Stimulated activated CD4-positive, alpha-beta T cell treated with anti-CD3 and anti-CD28 coated beads, Interleukin-15, amount 100 ng/mL, for 48 hours (primary cell): ENCODE results near the gene SMTN.
"Not testable (repeated sequence)": the region's sequence is repeated elsewhere in the genome, so short reads cannot be mapped to it uniquely, and the experiment has no call there.

Experiments
- DNase-seq, 2 donors: peaks; one replicate each; pipeline ENCODE4 v3.0.0-alpha.2; 2020; ENCODE audit warnings: low read depth in 2 of 2

Gene SMTN

GRCh38 chr22:31073125-31073524 is 8.0 kb upstream of the SMTN start:
- not testable (repeated sequence) for DNase-seq

DNA sequence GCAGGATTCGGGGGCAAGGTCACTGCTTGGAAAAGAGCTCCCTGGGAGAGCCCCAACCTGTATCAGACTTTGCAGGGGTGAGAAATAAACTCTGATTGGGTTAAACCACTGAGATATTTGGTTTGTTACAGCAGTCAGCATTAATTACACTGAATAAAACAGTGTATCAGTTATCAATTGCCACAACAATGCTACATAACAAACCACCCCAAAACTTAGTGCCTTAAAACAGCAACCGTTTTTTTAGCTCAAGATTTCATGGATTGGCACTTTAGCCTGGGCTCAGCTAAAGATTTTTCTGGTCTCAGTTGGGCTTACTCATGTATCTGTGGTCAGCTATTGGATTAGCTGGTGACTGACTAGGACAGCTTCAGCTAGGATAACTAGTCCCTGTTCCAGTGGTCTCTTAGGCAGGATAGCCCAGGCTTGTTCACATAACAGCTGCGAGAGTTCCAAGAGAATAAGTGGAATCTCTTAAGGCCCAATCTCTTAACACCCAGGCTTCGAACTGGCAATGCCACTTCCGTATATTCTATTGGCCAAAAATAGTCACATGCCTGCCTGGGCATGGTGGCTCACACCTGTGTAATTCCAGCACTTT is 7.5 kb upstream of the SMTN start:
- not testable (repeated sequence) for DNase-seq

GRCh38 chr22:31075961-31076360 is 5.2 kb upstream of the SMTN start:
- no peak for DNase-seq

DNA sequence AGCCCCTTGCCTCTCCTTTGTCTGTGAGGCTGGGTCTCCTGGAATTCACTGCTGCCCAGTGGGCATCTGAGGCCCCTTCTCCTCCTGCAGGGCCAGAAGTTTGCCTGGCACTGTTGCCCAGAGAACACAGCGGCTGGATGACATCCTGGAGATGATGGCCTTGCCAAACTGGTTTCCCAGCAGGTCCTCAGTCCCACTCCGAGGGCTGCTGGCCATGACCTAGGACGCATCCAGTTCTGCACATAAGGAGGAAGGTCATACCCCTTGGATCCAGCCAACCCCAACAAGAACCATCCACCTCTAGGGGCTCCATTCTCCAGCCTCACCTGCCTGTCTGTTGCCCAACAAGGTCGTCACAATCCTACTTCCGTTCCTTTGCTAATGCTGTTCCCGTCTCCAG is 3.4 kb upstream of the SMTN start:
- no peak for DNase-seq

DNA sequence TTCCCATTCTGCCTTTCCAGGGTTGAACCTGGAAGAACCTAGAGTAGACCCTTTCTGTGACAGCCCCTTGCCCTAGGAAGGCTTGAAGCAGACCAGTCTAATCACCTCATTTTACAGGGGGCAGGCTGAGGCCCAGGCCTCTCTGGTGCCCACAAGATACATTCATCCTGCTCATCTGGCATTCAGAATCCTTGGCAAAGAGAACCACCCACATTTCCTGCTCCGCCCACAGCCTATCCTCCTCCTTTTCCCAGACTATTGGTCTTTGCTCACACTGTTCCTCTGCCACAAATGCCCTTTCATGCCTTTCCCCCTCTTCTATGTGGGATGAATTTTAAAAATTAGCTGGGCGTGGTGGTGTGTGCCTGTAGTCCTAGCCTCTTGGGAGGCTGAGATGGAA is 2.7 kb upstream of the SMTN start:
- DNase-seq = not testable (repeated sequence)

DNA sequence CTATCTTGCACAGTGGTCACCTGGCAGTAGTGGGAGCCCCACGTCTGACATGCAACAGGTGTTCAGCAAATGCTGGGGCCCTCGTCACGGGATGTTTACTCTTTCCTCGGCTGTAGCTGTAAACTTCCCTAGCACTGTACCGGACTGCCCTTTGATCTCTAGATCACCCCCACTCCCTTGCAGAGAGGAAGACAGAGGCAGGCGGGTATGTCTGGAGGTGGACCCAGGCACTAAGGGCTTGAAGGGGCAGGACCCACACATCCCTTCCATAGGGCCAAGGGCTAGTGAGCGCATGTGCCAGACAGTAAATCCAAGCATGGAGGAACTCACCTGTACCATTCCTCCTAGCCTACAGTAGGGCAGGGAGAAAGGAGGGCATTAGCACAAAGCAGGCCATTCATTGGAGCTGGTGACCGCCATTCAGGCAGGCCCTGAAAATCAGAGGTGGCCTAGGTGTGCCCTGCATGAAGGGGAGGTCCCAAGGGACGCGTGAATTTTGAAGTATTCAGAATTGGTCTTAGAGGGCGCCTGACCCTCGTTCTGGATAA is 1.9 kb upstream of the SMTN start:
- DNase-seq = no peak

DNA sequence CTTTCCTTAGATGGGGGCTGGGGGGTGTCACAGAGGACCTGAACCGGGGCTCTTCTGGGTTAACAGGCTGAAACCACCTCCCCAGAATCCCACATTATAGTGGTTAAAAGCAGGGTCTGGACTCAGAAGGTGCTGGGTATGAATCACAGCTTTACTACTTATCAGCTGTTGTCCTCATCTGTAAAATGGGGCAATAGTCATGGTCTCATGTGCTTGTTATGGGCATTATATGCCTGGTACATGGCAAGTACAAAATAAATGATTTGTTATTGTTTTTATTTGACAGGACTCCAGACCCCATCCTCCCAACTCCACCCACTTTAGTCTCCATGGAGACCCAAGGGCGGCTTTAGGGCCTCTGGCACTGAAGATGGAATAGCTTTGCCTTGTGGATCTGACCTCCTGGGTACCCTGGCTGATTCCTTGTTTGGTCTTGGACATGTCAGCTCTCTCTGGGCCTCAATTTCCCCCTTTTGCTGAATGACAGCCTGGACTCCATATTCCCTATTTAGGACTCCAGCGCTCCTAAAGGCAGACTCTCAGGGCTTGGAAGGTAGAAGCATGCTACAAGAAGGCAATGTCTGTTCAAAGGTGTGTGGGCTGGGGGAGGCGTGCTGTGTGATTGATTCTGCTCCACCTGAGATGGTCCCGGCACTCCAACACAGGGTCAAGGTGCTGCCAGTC is 812 bp upstream of the SMTN start:
- no peak for DNase-seq

GRCh38 chr22:31081963-31082605 is 966 bp downstream of the SMTN start:
- no peak for DNase-seq

GRCh38 chr22:31082606-31083376 is 1.7 kb downstream of the SMTN start:
- DNase-seq = peak; percentile 66 to 69

GRCh38 chr22:31083377-31083768 is 2.3 kb downstream of the SMTN start:
- no peak for DNase-seq

- no peak for DNase-seq
Observed at GRCh38 chr22:31083923-31084810, 3.0 kb downstream of the SMTN start.

DNA sequence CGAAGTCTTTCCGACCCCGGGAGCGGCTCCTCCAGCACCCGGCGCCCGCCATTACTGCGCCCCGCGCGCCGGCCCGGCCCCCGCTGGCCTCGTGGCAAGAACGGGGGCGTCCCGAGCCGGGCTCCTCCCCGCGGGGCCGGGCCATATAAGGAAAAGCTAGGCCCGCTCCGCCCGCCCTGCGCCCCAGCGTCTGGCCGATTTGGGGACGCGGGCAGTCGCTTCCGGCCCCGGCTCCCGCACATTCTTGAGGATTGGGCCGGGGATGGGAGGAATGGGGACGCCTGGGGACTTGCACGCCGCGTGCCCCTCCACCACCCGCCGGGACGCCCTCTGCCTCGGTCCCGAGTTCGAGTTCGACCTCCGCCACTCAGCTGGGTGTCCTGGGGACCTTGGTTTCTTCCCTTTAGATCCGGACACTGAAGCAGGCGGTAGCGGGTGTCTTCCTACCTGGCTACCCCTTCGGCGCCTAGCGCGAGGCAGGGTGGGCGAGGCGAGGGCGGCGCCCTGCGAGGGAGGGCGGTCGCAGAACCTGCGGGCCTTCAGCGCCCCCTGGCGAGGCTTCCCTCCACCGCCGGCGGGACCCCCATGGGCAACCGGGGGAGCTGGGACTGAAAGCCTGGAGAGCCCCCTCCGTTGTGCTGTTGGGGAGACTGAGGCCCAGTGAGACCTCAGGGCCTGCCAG is 3.8 kb downstream of the SMTN start:
- peak; percentile 78 to 81 for DNase-seq

DNA sequence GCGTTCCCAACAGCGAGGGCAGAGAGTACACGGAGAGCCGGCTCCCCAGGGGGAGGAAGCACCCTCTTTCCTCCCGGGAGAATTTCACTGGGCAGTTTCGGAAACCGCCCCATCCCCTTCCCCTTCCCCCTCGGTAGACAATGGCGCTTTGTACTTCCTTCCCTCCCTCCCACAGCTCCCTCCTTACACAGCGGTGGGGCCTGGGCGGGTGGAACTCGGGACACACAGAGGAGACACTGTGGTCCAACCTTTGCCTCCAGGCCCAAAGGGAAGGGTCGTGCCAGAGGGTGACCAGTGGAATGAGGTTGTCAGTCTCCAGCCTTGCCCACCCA is 4.3 kb downstream of the SMTN start:
- no peak for DNase-seq

DNA sequence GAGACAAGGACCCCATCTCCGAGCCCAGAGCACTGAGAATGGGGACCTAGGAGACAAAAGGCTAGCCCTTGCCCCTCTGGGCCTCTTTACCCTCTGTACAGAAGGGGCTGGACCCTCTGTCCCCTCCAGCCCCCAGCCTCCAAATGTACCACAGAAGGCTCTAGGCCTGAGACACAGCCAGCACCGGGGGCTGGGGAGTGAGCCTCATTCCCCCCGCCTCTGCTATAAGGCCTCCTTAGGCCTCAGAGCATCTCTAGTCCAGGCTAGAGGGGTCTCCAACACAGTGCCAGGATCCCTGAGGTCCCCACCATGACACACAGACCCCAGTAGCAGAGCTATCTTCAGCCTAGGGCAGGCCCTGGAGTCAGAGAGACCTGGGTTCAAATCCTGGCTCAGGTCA is 4.8 kb downstream of the SMTN start:
- no peak for DNase-seq

GRCh38 chr22:31086703-31087330 is 5.7 kb downstream of the SMTN start:
- no peak for DNase-seq

DNA sequence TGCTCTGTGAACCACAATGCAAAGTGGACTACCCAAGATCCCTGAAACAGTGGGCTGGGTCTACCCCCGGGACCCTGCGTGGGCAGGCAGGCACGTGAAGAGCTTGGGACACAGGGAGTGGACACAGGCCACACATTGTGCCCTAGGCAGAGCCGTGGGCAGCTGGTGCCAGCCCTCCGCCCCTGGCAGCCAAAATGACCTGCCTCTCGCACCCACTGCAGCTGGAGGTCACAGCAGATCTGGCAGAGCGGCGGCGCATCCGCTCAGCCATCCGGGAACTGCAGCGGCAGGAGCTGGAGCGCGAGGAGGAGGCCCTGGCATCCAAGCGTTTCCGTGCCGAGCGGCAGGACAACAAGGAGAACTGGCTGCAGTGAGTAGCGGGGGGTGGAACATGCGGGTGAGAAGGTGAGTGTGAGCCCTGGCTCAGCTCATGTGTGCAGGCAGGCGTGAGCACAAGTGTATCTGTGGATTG is 6.7 kb downstream of the SMTN start:
- no peak for DNase-seq

DNA sequence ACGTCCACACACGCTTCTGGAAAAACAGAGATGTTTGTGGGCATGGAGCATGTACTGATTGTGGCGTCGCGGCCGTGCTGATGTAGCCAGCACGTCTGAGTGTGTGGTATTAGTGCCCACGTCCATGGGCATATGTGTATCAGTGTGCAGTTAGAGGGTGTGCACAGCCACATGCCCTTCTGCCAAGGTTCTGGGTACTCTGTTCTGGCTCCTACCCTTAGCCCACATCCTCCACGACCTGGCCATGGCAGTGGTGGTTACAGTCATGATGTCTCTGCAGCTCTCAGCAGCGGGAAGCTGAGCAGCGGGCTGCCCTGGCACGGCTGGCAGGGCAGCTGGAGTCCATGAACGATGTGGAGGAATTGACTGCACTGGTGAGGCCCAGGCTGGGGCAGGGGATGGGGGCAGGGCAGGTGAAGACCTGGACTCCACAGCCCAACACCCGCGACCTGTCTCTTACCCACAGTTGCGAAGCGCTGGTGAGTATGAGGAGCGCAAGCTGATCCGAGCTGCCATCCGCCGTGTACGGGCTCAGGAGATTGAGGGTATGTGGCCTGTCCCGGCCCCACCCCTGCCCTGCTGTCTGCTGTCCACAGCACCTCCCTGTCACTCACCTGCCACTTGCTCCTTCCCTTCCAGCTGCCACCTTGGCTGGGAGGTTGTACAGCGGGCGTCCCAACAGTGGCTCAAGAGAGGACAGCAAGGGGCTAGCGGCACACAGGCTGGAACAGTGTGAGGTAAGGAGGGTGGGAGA is 7.3 kb downstream of the SMTN start:
- no peak for DNase-seq

- DNase-seq = no peak
Observed at GRCh38 chr22:31089160-31090100, 8.3 kb downstream of the SMTN start.
